Liver (tissue), 9 donors: ENCODE data around the gene FECH. TPM values are rescaled to one million over a fixed set of nuclear protein-coding genes. Genes with fewer than 3 reads are reported as not detected.

Experiments used
- DNase-seq: peaks from one replicate; pipeline ENCODE4 v3.0.0-alpha.2; 2017; ENCODE audit warnings: low spot score
- H3K27ac ChIP-seq, 2 donors: one replicate each; pipeline ENCODE4 v1.7.0; 2013; ENCODE audit warnings: inconsistent platforms in 2 of 2, low read length in 2 of 2, control low read depth in 1 of 2, low read depth in 1 of 2, mild to moderate bottlenecking in 1 of 2
- H3K27me3 ChIP-seq, 4 donors: one replicate each; pipeline versions ENCODE4 v1.6.1 to v1.7.0; 2013; ENCODE audit warnings: low read length in 3 of 4, inconsistent platforms in 1 of 4, mild to moderate bottlenecking in 1 of 4, moderate library complexity in 1 of 4; ENCODE audit not compliant: control insufficient read depth in 4 of 4, insufficient read depth in 4 of 4
- H3K36me3 ChIP-seq, 4 donors: one replicate each; pipeline versions ENCODE4 v1.6.1 to v1.7.0; 2013; ENCODE audit warnings: low read length in 3 of 4, mild to moderate bottlenecking in 3 of 4, low read depth in 1 of 4, moderate library complexity in 1 of 4; ENCODE audit not compliant: control insufficient read depth in 4 of 4, insufficient read depth in 3 of 4
- H3K4me1 ChIP-seq, 4 donors: one replicate each; pipeline versions ENCODE4 v1.6.1 to v1.7.0; 2013; ENCODE audit warnings: low read length in 3 of 4, mild to moderate bottlenecking in 3 of 4, moderate library complexity in 1 of 4; ENCODE audit not compliant: control insufficient read depth in 4 of 4, insufficient read depth in 4 of 4
- H3K4me3 ChIP-seq, 3 donors: one replicate each; pipeline versions ENCODE4 v1.6.1 to v1.7.0; 2013; ENCODE audit warnings: low read length in 3 of 3, control low read depth in 1 of 3, low read depth in 1 of 3, mild to moderate bottlenecking in 1 of 3
- H3K9ac ChIP-seq, 2 donors: one replicate each; pipeline ENCODE4 v1.7.0; 2013; ENCODE audit warnings: low read length in 2 of 2, mild to moderate bottlenecking in 2 of 2, moderate library complexity in 2 of 2, control low read depth in 1 of 2, low read depth in 1 of 2
- H3K9me3 ChIP-seq, 4 donors: one replicate each; pipeline versions ENCODE4 v1.6.1 to v1.7.0; 2013; ENCODE audit warnings: low read length in 3 of 4; ENCODE audit not compliant: control insufficient read depth in 4 of 4
- ATF3 ChIP-seq: IDR thresholded peaks from 2 replicates; pipeline ENCODE4 v1.6.1; 2016; ENCODE audit warnings: antibody characterized with exemption
- CTCF ChIP-seq: fragments of 150-350 bp; IDR thresholded peaks from 2 replicates; pipeline ENCODE4 v1.5.1; 2017; ENCODE audit warnings: improper control_type of control experiment, low read depth, low read length; ENCODE audit not compliant: missing input control
- FOXA1 ChIP-seq: IDR thresholded peaks from 2 replicates; pipeline ENCODE4 v1.6.1; 2016; ENCODE audit warnings: antibody characterized with exemption
- FOXA2 ChIP-seq: IDR thresholded peaks from 2 replicates; pipeline ENCODE4 v1.6.1; 2016; ENCODE audit warnings: antibody characterized with exemption
- GABPA ChIP-seq, 2 donors: IDR thresholded peaks in 1 of 2; conservative IDR thresholded peaks in 1 of 2; 2 replicates each; pipeline ENCODE4 v1.6.1; 2016; ENCODE audit warnings: antibody characterized with exemption in 2 of 2, mild to moderate bottlenecking in 1 of 2, moderate library complexity in 1 of 2
- HNF4A ChIP-seq, 2 donors: conservative IDR thresholded peaks; 2 replicates each; pipeline ENCODE4 v1.6.1; 2016; ENCODE audit warnings: antibody characterized with exemption in 2 of 2, mild to moderate bottlenecking in 2 of 2
- JUND ChIP-seq, 2 donors: IDR thresholded peaks; 2 replicates each; pipeline ENCODE4 v1.6.1; 2016; ENCODE audit warnings: antibody characterized with exemption in 2 of 2
- MAX ChIP-seq: IDR thresholded peaks from 2 replicates; pipeline ENCODE4 v1.6.1; 2016; ENCODE audit warnings: antibody characterized with exemption
- NR2F2 ChIP-seq: IDR thresholded peaks from 2 replicates; pipeline ENCODE4 v1.6.1; 2016; ENCODE audit warnings: antibody characterized with exemption
- RAD21 ChIP-seq, 2 donors: IDR thresholded peaks; 2 replicates each; pipeline ENCODE4 v1.6.1; 2016; ENCODE audit warnings: antibody characterized with exemption in 2 of 2, mild to moderate bottlenecking in 2 of 2
- SP1 ChIP-seq: IDR thresholded peaks from 2 replicates; pipeline ENCODE4 v1.6.1; 2018; ENCODE audit warnings: antibody characterized with exemption, mild to moderate bottlenecking
- TAF1 ChIP-seq: conservative IDR thresholded peaks from 2 replicates; pipeline ENCODE4 v1.6.1; 2016; ENCODE audit warnings: antibody characterized with exemption, mild to moderate bottlenecking
- WGBS: extraction: QIAGEN DNeasy Blood & Tissue Kit; methylation state at CpG from one replicate; pipeline ENCODE4 v1.1.7; 2013; 5-methylcytosine and 5-hydroxymethylcytosine counted together
- polyA plus RNA-seq, 2 donors: library from polyadenylated mRNA; stranded (reverse) in 1 of 2; unstranded in 1 of 2; fragments of 200-250 nt in 1 of 2; fragments of >200 nt in 1 of 2; fragmentation: Nextera tagmentation in 1 of 2; extraction: Ambion mirVana in 1 of 2; gene quantifications; one replicate each; pipeline versions ENCODE4 v1.2.1 to v1.2.3, GENCODE V29; 2013 to 2015
- total RNA-seq, 2 donors: library from RNA; depleted of rRNA; stranded (reverse); fragments of >200 nt; gene quantifications; one replicate each; pipeline ENCODE4 v1.2.3, GENCODE V29; 2014
- donor health status: healthy.
- donor health status: healthy.
- donor health status: healthy.
- donor health status: healthy.
- donor health status: healthy.

FECH gene
- total and polyA plus RNA-seq, 4 donors: 13.8 to 1,262 (median 42.1) TPM

- Histone ChIP-seq H3K36me3 (no peaks in the 10 kb centered on the region), H3K4me1 (peaks cover 0 to 7% (median 4%) of the 10 kb centered on the region in 4 donors), H3K9ac (no peak overlapping the region), H3K27me3 (no peaks in the 10 kb centered on the region), H3K9me3 (no peaks in the 10 kb centered on the region), H3K4me3 (no peak overlapping the region), H3K27ac (no peak overlapping the region)
- WGBS: 92% methylated on average over 8 of the region's 8 CpGs
- DNase-seq: no peak
- TF ChIP-seq HNF4A (conservative IDR thresholded peaks at IDR 0.05): no peak
- no peak for TF ChIP-seq JUND (IDR thresholded peaks at IDR 0.05)
- no peak for TF ChIP-seq TAF1
- no peak for TF ChIP-seq NR2F2
- TF ChIP-seq MAX: no peak
- TF ChIP-seq FOXA2: no peak
- no peak for TF ChIP-seq CTCF
- TF ChIP-seq SP1: no peak
- no peak for TF ChIP-seq FOXA1
- TF ChIP-seq ATF3: no peak
Observed at GRCh38 chr18:57543560-57543959, 42.9 kb downstream of the FECH start.

- H3K4me1 ChIP-seq: peaks cover 0 to 7% (median 6%) of the 10 kb centered on the region in 4 donors
- no peak for DNase-seq
- H3K27me3 ChIP-seq: no peaks in the 10 kb centered on the region
- no peaks in the 10 kb centered on the region for H3K9me3 ChIP-seq
- H3K27ac ChIP-seq: no peak overlapping the region
- 85% methylated on average over 17 of the region's 17 CpGs for WGBS
- no peak overlapping the region for H3K4me3 ChIP-seq
- no peak for TF ChIP-seq FOXA2
- no peak for TF ChIP-seq MAX
- no peak for TF ChIP-seq JUND (IDR thresholded peaks at IDR 0.05)
- TF ChIP-seq GABPA (IDR thresholded peaks at IDR 0.05 in 1 of 2, conservative IDR thresholded peaks at IDR 0.05 in 1 of 2): no peak
- TF ChIP-seq SP1: no peak
- no peak for TF ChIP-seq TAF1
- TF ChIP-seq RAD21 (IDR thresholded peaks at IDR 0.05): no peak
- TF ChIP-seq ATF3: no peak
- TF ChIP-seq HNF4A (conservative IDR thresholded peaks at IDR 0.05): no peak
- TF ChIP-seq CTCF: no peak
- no peak overlapping the region for H3K9ac ChIP-seq
- H3K36me3 ChIP-seq: no peaks in the 10 kb centered on the region
Observed at GRCh38 chr18:57542812-57543427, 43.6 kb downstream of the FECH start.
